HepG2 (cell line): ENCODE results near the gene PIK3C2B. TPM values are rescaled to one million over a fixed set of nuclear protein-coding genes. Genes with fewer than 3 reads are reported as not detected.

Experiments used
- DMAP1 ChIP-seq: IDR thresholded peaks from 2 replicates; pipeline ENCODE4 v1.6.1; 2016
- FIP1L1 ChIP-seq: fragments of 200-400 bp; formaldehyde crosslinking; IDR thresholded peaks from 2 replicates; pipeline ENCODE4 v1.6.1; 2018; ENCODE audit warnings: low read depth, mild to moderate bottlenecking, low read length, moderate library complexity, borderline replicate concordance; ENCODE audit not compliant: insufficient read depth
- GFI1 ChIP-seq: sonication (generic); formaldehyde crosslinking; IDR thresholded peaks from 2 replicates; pipeline ENCODE4 v1.5.0; 2020; ENCODE audit warnings: missing genetic modification reagents, mild to moderate bottlenecking, borderline replicate concordance
- LRRFIP1 ChIP-seq: sonication (generic); formaldehyde crosslinking; conservative IDR thresholded peaks from 2 replicates; pipeline ENCODE4 v1.4.0; 2020; ENCODE audit warnings: missing genetic modification reagents
- PHF8 ChIP-seq: sonication (generic); formaldehyde crosslinking; IDR thresholded peaks from 2 replicates; pipeline ENCODE4 v1.5.0; 2020; ENCODE audit warnings: missing genetic modification reagents
- SETDB1 ChIP-seq: sonication (generic); formaldehyde crosslinking; IDR thresholded peaks from 2 replicates; pipeline ENCODE4 v1.5.1; 2020; ENCODE audit warnings: missing genetic modification reagents, mild to moderate bottlenecking, borderline replicate concordance
- SRSF4 ChIP-seq: fragments of 200-400 bp; formaldehyde crosslinking; IDR thresholded peaks from one replicate; pipeline ENCODE4 v1.6.1; 2018; ENCODE audit warnings: mild to moderate bottlenecking, low read depth, low read length, moderate library complexity; ENCODE audit not compliant: poor library complexity, severe bottlenecking
- TERF1 ChIP-seq: sonication (generic); formaldehyde crosslinking; IDR thresholded peaks from 2 replicates; pipeline ENCODE4 v1.8.0; 2022; ENCODE audit warnings: mild to moderate bottlenecking, missing genetic modification reagents, moderate library complexity
- TGIF2 ChIP-seq: IDR thresholded peaks from 2 replicates; pipeline ENCODE4 v1.6.1; 2016; ENCODE audit warnings: control low read depth, missing compliant biosample characterization
- ZNF180 ChIP-seq: sonication (generic); formaldehyde crosslinking; IDR thresholded peaks from 2 replicates; pipeline ENCODE4 v1.4.0; 2020; ENCODE audit warnings: low read depth, missing genetic modification reagents, borderline replicate concordance
- ZNF253 ChIP-seq: sonication (generic); formaldehyde crosslinking; IDR thresholded peaks from 2 replicates; pipeline ENCODE4 v1.8.0; 2022; ENCODE audit warnings: mild to moderate bottlenecking, missing genetic modification reagents, borderline replicate concordance
- ZNF256 ChIP-seq: sonication (generic); formaldehyde crosslinking; conservative IDR thresholded peaks from 2 replicates; pipeline ENCODE4 v1.4.0; 2020; ENCODE audit warnings: missing genetic modification reagents
- ZNF605 ChIP-seq: sonication (generic); formaldehyde crosslinking; IDR thresholded peaks from 2 replicates; pipeline ENCODE4 v1.8.0; 2022; ENCODE audit warnings: mild to moderate bottlenecking, missing genetic modification reagents
- ZXDC ChIP-seq: sonication (generic); formaldehyde crosslinking; IDR thresholded peaks from 2 replicates; pipeline ENCODE4 v1.5.0; 2020; ENCODE audit warnings: mild to moderate bottlenecking, missing genetic modification reagents
- polyA plus RNA-seq, 8 experiments: library from polyadenylated mRNA; depleted of rRNA in 3 of 8; stranded (reverse) in 7 of 8; unstranded in 1 of 8; fragments of >200 nt; fragmentation: Illumina TruSeq in 4 of 8; extraction: Trizol in 4 of 8; gene quantifications; 2 replicates each; pipeline versions ENCODE4 v1.2.1 to v1.2.3, GENCODE V29; 2011 to 2016; ENCODE audit warnings: low read depth in 4 of 8, missing spikeins in 1 of 8, mixed read lengths in 1 of 8; ENCODE audit not compliant: insufficient read depth in 1 of 8
- total RNA-seq, 5 experiments: library from RNA; depleted of rRNA; stranded (reverse); fragments of >200 nt; fragmentation: Illumina TruSeq; extraction: Trizol; gene quantifications; 2 replicates each; pipeline ENCODE4 v1.2.3, GENCODE V29; 2016; ENCODE audit warnings: low read depth in 1 of 5
- TF ChIP-seq, protein P1 (sequence below): sonication (generic); formaldehyde crosslinking; IDR thresholded peaks from 2 replicates; pipeline ENCODE4 v1.5.1; 2020; ENCODE audit warnings: mild to moderate bottlenecking, missing genetic modification reagents, moderate library complexity
- TF ChIP-seq, protein P2 (sequence below): sonication (generic); formaldehyde crosslinking; conservative IDR thresholded peaks from 2 replicates; pipeline ENCODE4 v1.5.0; 2020; ENCODE audit warnings: missing genetic modification reagents

PIK3C2B gene
- total and polyA plus RNA-seq, 2 of the 13 experiments (the other 11 are each of a cell fraction or from before 2014, with no cell fraction given) = 3.4 to 4.5 TPM

DNA sequence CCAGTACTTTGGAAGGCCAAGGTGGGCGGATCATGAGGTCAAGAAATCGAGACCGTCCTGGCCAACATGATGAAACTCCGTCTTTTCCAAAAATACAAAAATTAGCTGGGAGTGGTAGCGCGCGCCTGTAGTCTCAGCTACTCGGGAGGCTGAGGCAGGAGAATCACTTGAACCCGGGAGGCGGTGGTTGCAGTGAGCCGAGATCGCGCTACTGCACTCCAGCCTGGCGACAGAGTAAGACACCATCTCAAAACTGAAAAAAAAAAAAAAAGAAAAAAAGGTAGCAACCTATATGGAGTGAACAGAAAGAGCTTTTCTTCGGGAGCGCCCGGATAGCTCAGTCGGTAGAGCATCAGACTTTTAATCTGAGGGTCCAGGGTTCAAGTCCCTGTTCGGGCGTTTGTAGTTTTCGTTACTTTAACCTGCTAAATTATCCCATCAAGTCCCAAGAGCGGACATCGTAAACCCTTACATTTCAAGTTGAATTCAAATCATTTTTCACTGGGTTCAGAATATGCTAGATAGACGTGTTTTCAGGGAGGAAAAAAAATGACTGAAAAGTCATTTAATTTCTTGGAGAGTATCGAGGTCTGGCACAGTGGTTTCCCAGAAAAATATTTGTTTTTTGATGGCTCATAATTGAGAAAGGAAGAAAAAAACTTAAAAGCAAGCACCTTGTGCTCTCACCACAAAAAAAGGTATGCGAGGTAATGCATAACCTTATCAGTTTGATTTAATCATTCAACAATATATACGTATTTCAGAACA lies 11.8 kb upstream of the PIK3C2B start (continued):
- TF ChIP-seq ZNF180 (CRISPR knock-in tag) (no peak), GFI1 (CRISPR knock-in tag) (no peak), FIP1L1 (no peak), TGIF2 (CRISPR knock-in tag) (no peak), ZXDC (CRISPR knock-in tag) (no peak), ZNF256 (CRISPR knock-in tag) (no peak), TERF1 (CRISPR knock-in tag) (no peak), SRSF4 (no peak), ZNF253 (no peak), PHF8 (CRISPR knock-in tag) (no peak), LRRFIP1 (CRISPR knock-in tag) (no peak), ZNF605 (CRISPR knock-in tag) (0 out of 2 replicates have a peak, but pooled peaks have one; percentile 7), SETDB1 (CRISPR knock-in tag) (no peak), DMAP1 (0 out of 2 replicates have a peak, but pooled peaks have one; percentile 33)
- TF ChIP-seq, protein P1, sequence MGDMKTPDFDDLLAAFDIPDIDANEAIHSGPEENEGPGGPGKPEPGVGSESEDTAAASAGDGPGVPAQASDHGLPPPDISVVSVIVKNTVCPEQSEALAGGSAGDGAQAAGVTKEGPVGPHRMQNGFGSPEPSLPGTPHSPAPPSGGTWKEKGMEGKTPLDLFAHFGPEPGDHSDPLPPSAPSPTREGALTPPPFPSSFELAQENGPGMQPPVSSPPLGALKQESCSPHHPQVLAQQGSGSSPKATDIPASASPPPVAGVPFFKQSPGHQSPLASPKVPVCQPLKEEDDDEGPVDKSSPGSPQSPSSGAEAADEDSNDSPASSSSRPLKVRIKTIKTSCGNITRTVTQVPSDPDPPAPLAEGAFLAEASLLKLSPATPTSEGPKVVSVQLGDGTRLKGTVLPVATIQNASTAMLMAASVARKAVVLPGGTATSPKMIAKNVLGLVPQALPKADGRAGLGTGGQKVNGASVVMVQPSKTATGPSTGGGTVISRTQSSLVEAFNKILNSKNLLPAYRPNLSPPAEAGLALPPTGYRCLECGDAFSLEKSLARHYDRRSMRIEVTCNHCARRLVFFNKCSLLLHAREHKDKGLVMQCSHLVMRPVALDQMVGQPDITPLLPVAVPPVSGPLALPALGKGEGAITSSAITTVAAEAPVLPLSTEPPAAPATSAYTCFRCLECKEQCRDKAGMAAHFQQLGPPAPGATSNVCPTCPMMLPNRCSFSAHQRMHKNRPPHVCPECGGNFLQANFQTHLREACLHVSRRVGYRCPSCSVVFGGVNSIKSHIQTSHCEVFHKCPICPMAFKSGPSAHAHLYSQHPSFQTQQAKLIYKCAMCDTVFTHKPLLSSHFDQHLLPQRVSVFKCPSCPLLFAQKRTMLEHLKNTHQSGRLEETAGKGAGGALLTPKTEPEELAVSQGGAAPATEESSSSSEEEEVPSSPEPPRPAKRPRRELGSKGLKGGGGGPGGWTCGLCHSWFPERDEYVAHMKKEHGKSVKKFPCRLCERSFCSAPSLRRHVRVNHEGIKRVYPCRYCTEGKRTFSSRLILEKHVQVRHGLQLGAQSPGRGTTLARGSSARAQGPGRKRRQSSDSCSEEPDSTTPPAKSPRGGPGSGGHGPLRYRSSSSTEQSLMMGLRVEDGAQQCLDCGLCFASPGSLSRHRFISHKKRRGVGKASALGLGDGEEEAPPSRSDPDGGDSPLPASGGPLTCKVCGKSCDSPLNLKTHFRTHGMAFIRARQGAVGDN (CRISPR knock-in tag) = peak; percentile 24; the same call in 1 of the 2 replicates
- TF ChIP-seq, protein P2, sequence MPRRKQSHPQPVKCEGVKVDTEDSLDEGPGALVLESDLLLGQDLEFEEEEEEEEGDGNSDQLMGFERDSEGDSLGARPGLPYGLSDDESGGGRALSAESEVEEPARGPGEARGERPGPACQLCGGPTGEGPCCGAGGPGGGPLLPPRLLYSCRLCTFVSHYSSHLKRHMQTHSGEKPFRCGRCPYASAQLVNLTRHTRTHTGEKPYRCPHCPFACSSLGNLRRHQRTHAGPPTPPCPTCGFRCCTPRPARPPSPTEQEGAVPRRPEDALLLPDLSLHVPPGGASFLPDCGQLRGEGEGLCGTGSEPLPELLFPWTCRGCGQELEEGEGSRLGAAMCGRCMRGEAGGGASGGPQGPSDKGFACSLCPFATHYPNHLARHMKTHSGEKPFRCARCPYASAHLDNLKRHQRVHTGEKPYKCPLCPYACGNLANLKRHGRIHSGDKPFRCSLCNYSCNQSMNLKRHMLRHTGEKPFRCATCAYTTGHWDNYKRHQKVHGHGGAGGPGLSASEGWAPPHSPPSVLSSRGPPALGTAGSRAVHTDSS (CRISPR knock-in tag) = no peak
